ENCODE results near the gene TRMT112.

The TRMT112 gene

DNA sequence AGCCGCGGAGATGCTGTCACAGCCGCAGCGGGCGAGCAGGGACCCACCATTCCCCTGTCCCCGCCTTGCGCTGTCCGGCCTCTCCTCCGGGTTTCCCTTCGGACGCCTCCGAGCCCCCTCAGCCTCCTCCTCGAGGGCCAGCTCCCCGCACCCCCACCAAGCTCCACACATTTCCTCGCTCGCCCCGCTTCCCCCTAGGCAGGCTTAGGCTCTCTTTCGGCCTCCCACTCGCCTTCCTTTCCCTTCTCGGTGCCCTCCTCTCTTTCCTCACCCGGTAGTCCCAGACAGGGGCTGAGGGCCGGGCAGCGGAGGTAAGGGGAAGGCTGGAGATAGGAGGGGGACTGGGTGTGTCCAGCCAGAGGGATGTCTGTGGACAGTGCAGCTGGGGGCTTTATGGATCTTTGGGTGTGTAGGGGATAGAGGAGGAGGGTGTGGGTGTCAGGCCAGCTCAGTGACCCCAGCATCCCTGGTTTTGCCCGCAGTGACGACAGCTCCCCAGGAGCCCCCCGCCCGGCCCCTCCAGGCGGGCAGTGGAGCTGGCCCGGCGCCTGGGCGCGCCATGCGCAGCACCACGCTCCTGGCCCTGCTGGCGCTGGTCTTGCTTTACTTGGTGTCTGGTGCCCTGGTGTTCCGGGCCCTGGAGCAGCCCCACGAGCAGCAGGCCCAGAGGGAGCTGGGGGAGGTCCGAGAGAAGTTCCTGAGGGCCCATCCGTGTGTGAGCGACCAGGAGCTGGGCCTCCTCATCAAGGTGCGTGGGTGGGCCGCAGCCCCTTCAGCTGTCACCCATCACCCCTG lies 24.7 kb downstream of the TRMT112 start:
- ChIA-PET CTCF (interaction anchor here (1.0 to 4.7 kb wide), 5 partner anchors 9 to 88 kb away, joined by 3 to 37 read pairs (median 6); no protein-coding TSS in a partner anchor), POLR2A (no interaction called here)
- no peak for DNase-seq (ENCODE audit: low read depth, low spot score)
- peak overlapping the region; percentile 29 for H3K4me3 ChIP-seq (ENCODE audit: low read depth, low read length)
- TF ChIP-seq, protein P1, sequence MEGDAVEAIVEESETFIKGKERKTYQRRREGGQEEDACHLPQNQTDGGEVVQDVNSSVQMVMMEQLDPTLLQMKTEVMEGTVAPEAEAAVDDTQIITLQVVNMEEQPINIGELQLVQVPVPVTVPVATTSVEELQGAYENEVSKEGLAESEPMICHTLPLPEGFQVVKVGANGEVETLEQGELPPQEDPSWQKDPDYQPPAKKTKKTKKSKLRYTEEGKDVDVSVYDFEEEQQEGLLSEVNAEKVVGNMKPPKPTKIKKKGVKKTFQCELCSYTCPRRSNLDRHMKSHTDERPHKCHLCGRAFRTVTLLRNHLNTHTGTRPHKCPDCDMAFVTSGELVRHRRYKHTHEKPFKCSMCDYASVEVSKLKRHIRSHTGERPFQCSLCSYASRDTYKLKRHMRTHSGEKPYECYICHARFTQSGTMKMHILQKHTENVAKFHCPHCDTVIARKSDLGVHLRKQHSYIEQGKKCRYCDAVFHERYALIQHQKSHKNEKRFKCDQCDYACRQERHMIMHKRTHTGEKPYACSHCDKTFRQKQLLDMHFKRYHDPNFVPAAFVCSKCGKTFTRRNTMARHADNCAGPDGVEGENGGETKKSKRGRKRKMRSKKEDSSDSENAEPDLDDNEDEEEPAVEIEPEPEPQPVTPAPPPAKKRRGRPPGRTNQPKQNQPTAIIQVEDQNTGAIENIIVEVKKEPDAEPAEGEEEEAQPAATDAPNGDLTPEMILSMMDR (IDR thresholded peaks at IDR 0.05; ENCODE audit: insufficient read depth, low read length, missing control alignments) = no peak

DNA sequence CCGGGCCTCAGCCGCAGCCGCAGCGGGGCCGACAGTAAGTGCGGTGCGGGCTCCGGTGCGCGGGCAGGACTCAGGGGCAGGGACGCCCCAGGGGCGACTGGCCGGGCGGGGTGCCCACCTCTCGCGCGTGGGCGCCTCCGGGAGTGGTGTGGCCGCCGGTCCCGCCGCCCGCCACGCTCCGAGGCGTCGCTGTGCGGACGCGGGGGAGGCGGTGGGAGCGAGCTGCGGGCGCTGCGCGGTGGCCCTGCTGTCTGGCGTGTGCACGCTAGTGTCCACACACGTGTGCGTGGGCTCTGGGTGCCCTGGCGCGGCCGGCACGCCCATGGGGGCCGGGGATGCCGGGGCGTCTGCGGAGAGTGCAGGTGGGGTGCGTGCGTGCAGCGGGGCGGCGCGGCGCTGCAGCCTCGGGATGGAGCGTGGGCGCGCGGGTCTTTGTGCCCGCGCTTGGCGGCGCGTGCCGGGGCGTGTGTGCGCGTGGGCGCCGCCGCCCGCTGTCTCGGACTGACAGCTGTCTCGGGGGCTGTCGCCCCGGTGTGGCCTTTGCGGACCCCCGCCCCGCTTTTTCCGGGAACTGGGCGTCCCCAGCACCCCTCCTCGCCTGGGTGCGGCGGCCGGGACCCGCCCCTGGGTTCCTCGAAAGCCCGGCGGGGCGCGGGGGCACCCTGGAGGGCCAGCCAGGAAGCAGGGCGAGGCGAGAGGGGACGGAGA lies 25.5 kb downstream of the TRMT112 start:
- peak overlapping the region; percentile 29 for H3K4me3 ChIP-seq (ENCODE audit: low read depth, low read length)

DNA sequence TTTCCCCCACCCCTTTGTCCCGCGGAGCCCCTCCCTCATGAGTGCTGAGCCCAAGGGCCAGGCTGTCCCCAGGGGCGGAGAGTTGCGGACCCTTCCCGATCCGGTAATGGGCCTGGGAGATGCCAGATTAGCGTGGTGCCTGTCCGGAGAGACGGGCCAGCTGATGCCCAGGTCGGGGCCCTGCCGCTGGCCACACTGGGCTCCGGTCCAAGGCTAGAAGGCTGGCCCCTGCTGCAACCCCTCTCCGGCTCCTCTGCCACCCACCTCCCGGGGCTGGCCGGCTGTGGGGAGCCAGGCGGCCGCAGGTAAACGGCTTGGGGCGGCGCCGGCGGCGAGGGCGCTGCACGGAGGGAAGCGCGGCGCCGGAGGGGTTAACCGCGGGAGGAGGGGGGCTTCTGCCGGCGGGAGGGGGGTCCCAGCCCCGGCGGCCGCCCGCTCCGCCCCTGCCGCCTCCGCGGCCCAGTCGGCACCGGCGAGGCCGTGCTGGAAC lies 26.1 kb downstream of the TRMT112 start, which contains the start of gene KCNK4:
KCNK4 (plus strand) TSS at position 41 of the 490 bp plus-strand sequence. CDS start 1,717 bp downstream, outside the sequence.
- TF ChIP-seq, protein P1 (IDR thresholded peaks at IDR 0.05; ENCODE audit: insufficient read depth, low read length, missing control alignments) = no peak
- ChIA-PET CTCF (interaction anchor here (1.0 to 10.7 kb wide), 3 partner anchors 8 to 40 kb away, joined by 3 to 166 read pairs (median 10); partner anchors contain the start of genes CATSPERZ, ESRRA and PLCB3), POLR2A (no interaction called here)
- no peak for DNase-seq (ENCODE audit: low read depth, low spot score)
- H3K4me3 ChIP-seq (ENCODE audit: low read depth, low read length) = peak within 1 kb of the TSS; percentile 29; the same call in 1 of the 2 replicates

More for the DNA sequence above, 25.5 kb downstream of the TRMT112 start:
- POLR2A ChIA-PET = no interaction called here
- TF ChIP-seq, protein P1 (IDR thresholded peaks at IDR 0.05; ENCODE audit: insufficient read depth, low read length, missing control alignments) = no peak
- DNase-seq (ENCODE audit: low read depth, low spot score) = no peak
- CTCF ChIA-PET = interaction anchor here (1.0 to 10.7 kb wide), 7 partner anchors 9 to 87 kb away, joined by 3 to 166 read pairs (median 10); partner anchors contain the start of genes CATSPERZ, ESRRA and PLCB3

DNA sequence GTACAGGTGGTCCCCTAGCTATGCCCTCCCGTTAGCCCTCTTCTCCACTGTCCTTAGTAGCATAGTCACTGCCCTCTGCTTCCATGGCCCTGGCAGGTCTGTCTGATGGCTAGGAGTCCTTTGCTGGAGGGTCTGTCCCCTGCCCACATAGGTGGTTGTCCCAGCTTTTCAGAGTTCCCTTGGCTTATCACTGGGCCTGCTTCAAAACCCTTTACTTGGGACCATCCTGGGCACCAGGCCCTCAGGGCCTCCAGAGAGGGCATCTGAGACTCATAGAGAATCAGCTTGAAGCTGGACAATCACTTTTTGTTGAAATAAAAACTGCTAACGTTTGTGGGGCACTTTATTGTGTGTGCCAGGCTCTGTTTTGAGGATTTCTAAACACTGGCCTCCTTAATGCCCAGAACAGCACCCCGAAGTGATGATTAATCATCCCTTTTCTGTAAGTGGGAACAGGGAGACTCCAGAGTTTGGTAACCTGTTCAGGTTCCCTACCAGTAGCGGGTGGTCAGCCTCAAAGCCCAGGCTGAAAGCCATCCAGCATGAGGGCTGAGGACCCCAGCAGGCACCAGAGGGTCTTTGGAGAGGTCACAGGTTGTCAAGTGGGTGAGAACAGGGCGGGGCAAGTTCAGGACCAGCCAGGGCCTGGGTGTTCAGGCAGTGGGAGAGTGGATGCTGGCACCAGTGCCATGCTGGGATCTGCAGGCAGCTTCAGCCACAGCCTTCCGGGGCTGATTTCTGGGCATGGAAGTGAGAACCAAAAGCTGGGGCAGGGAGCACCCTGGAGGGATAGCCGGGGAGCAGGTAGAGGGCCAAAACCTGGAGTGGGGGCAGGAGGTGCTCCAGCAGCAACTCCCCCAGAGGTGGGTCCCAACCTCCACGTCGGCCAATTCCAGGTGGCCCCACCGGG lies 26.8 kb downstream of the TRMT112 start:
- H3K4me3 ChIP-seq (ENCODE audit: low read depth, low read length) = no peak overlapping the region
- DNase-seq (ENCODE audit: low read depth, low spot score) = no peak
- POLR2A ChIA-PET = no interaction called here
- CTCF ChIA-PET = interaction anchor here (3.1 to 10.7 kb wide), 3 partner anchors 7 to 39 kb away, joined by 10 to 166 read pairs (median 15); partner anchors contain the start of genes CATSPERZ, ESRRA and PLCB3
- TF ChIP-seq, protein P1 (IDR thresholded peaks at IDR 0.05; ENCODE audit: insufficient read depth, low read length, missing control alignments) = no peak

DNA sequence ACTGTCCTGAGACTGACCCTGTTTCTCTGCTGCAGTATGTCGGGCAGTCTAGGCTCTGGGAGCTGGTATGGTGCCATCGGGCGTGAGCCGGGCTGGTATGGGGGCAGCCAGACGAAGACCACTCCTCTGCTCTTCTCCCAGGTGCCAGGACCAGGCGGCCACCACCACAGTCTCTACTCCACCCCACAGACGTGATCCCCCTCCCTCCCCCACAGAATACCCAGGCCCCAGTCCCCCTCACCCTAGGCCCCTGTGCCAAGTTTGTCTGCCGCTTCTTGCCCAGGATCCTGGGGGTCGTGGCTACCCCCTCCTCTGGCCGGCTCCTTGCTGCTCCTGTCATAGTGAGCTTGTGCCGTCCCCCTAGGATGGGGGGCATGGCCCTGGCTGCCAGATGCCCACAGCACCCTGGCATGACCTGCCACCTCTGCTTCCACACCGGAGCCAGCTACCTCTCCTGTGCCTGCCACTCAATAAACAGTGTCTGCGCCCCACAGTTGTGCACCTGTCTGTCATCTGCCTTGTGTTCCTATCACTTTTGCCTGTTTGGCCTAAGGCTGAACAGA lies 28.3 kb downstream of the TRMT112 start:
- ChIA-PET POLR2A (no interaction called here), CTCF (interaction anchor here (1.2 to 10.7 kb wide), 6 partner anchors 9 to 104 kb away, joined by 3 to 166 read pairs (median 9); partner anchors contain the start of genes CATSPERZ, ESRRA and PLCB3)
- H3K4me3 ChIP-seq (ENCODE audit: low read depth, low read length) = no peak overlapping the region
- TF ChIP-seq, protein P1 (IDR thresholded peaks at IDR 0.05; ENCODE audit: insufficient read depth, low read length, missing control alignments) = no peak
- no peak for DNase-seq (ENCODE audit: low read depth, low spot score)
